GM23338 (cell line): ENCODE results near the gene CFAP251. TPM values are rescaled to one million over a fixed set of nuclear protein-coding genes. Genes with fewer than 3 reads are reported as not detected.

Experiments used
- ATAC-seq: fragments of 200-7000 bp; cut with Tn5 transposase; 3 replicates; pipeline ENCODE4 v1.9.1; 2020
- DNase-seq: peaks from one replicate; pipeline ENCODE4 v3.0.0-alpha.2; 2015; ENCODE audit warnings: low spot score
- H2AFZ ChIP-seq: fragments of 200-600 bp; sonication (generic); 2 replicates; pipeline ENCODE4 v1.8.0; 2016; ENCODE audit warnings: antibody characterized with exemption, mild to moderate bottlenecking, moderate library complexity
- H3F3A ChIP-seq: fragments of 200-600 bp; sonication (generic); replicated peaks from 2 replicates; pipeline ENCODE4 v1.8.0; 2017; ENCODE audit warnings: antibody characterized with exemption, mixed run types, low read depth
- H3K27ac ChIP-seq: fragments of 200-600 bp; sonication (generic); 2 replicates; pipeline ENCODE4 v1.6.1; 2016; ENCODE audit warnings: low read depth
- H3K27me3 ChIP-seq: fragments of 200-600 bp; sonication (generic); 2 replicates; pipeline ENCODE4 v1.8.0; 2016; ENCODE audit warnings: mild to moderate bottlenecking, mixed run types, moderate library complexity; ENCODE audit not compliant: insufficient read depth
- H3K36me3 ChIP-seq: fragments of 200-600 bp; sonication (generic); 2 replicates; pipeline ENCODE4 v1.8.0; 2016; ENCODE audit warnings: mild to moderate bottlenecking; ENCODE audit not compliant: insufficient read depth
- H3K4me1 ChIP-seq: fragments of 200-600 bp; sonication (generic); 2 replicates; pipeline ENCODE4 v1.8.0; 2016; ENCODE audit warnings: mild to moderate bottlenecking, moderate library complexity; ENCODE audit not compliant: insufficient read depth
- H3K4me2 ChIP-seq: fragments of 200-600 bp; sonication (generic); 2 replicates; pipeline ENCODE4 v1.7.1; 2017; ENCODE audit warnings: mixed run types
- H3K4me3 ChIP-seq: fragments of 200-600 bp; sonication (generic); 2 replicates; pipeline ENCODE4 v1.6.1; 2016; ENCODE audit warnings: mixed run types
- H3K79me2 ChIP-seq: fragments of 200-600 bp; sonication (generic); replicated peaks from 2 replicates; pipeline ENCODE4 v1.8.0; 2017; ENCODE audit warnings: mild to moderate bottlenecking; ENCODE audit not compliant: insufficient read depth
- H3K9me2 ChIP-seq: fragments of 200-600 bp; sonication (generic); 2 replicates; pipeline ENCODE4 v1.8.0; 2017; ENCODE audit not compliant: insufficient read depth
- H4K20me1 ChIP-seq: fragments of 200-600 bp; sonication (generic); replicated peaks from 2 replicates; pipeline ENCODE4 v1.8.0; 2017; ENCODE audit warnings: mild to moderate bottlenecking; ENCODE audit not compliant: insufficient read depth
- H3K27ac Mint-ChIP-seq: 2 replicates; pipeline ENCODE4 v1.8.0; 2020; ENCODE audit warnings: inconsistent platforms, mild to moderate bottlenecking, moderate library complexity, mixed read lengths
- H3K27me3 Mint-ChIP-seq: 3 replicates; pipeline ENCODE4 v1.8.0; 2022; ENCODE audit warnings: low read depth, mild to moderate bottlenecking, moderate library complexity, mixed read lengths, inconsistent platforms; ENCODE audit not compliant: insufficient read depth, poor library complexity
- H3K36me3 Mint-ChIP-seq: 3 replicates; pipeline ENCODE4 v1.8.0; 2021; ENCODE audit warnings: low read depth, mild to moderate bottlenecking, inconsistent platforms, moderate library complexity, mixed read lengths
- H3K4me1 Mint-ChIP-seq: 3 replicates; pipeline ENCODE4 v1.8.0; 2020; ENCODE audit warnings: mild to moderate bottlenecking, inconsistent platforms, mixed read lengths
- H3K4me3 Mint-ChIP-seq: 3 replicates; pipeline ENCODE4 v1.8.0; 2021; ENCODE audit warnings: moderate library complexity, mild to moderate bottlenecking, inconsistent platforms, mixed read lengths
- H3K9me3 Mint-ChIP-seq: 3 replicates; pipeline ENCODE4 v1.8.0; 2020; ENCODE audit warnings: moderate library complexity, mild to moderate bottlenecking, inconsistent platforms, mixed read lengths
- CTCF ChIP-seq, 2 experiments: fragments of 200-600 bp in 1 of 2; sonication (generic) in 1 of 2; conservative IDR thresholded peaks; 2 replicates each; pipeline versions ENCODE4 v1.5.1 to v1.6.1; 2016 to 2017; ENCODE audit warnings: antibody characterized with exemption in 2 of 2, low read depth in 2 of 2, mild to moderate bottlenecking in 2 of 2, moderate library complexity in 1 of 2
- ETS1 ChIP-seq: IDR thresholded peaks from 2 replicates; pipeline ENCODE4 v1.6.1; 2016; ENCODE audit warnings: antibody characterized with exemption
- EZH2 ChIP-seq: fragments of 200-600 bp; sonication (generic); IDR thresholded peaks from one replicate; pipeline ENCODE4 v1.8.0; 2017; ENCODE audit warnings: antibody characterized with exemption, mild to moderate bottlenecking, low read depth; ENCODE audit not compliant: unreplicated experiment
- EZH2phosphoT487 ChIP-seq: fragments of 200-600 bp; sonication (generic); IDR thresholded peaks from one replicate; pipeline ENCODE4 v1.8.1; 2018; ENCODE audit warnings: antibody characterized with exemption; ENCODE audit not compliant: unreplicated experiment
- NANOG ChIP-seq: IDR thresholded peaks from 2 replicates; pipeline ENCODE4 v1.6.1; 2016; ENCODE audit warnings: antibody characterized with exemption, borderline replicate concordance
- POLR2AphosphoS5 ChIP-seq: IDR thresholded peaks from 2 replicates; pipeline ENCODE4 v1.6.1; 2016; ENCODE audit warnings: antibody characterized with exemption, low read depth
- REST ChIP-seq: IDR thresholded peaks from one replicate; pipeline ENCODE4 v1.6.1; 2018; ENCODE audit warnings: antibody characterized with exemption; ENCODE audit not compliant: unreplicated experiment
- STAT1 ChIP-seq: IDR thresholded peaks from one replicate; pipeline ENCODE4 v1.6.1; 2016; ENCODE audit warnings: antibody characterized with exemption; ENCODE audit not compliant: unreplicated experiment
- polyA plus RNA-seq: library from polyadenylated mRNA; unstranded; fragments of >200 nt; fragmentation: Nextera tagmentation; extraction: Ambion mirVana; gene quantifications from 2 replicates; pipeline ENCODE4 v1.2.1, GENCODE V29; 2016
- total RNA-seq: library from RNA; depleted of rRNA; stranded (reverse); fragments of >200 nt; shearing (Covaris generic); gene quantifications from 2 replicates; pipeline ENCODE4 v1.2.3, GENCODE V29; 2014

CFAP251 gene
- total and polyA plus RNA-seq, 2 experiments from 2014 or later, result 1.4 to 2.5 TPM

GRCh38 chr12:121980892-121981272 lies 62.5 kb downstream of the CFAP251 start:
- Histone ChIP-seq H2AFZ (peak overlapping the region; percentile 66), H4K20me1 (no peaks in the 10 kb centered on the region), H3K4me2 (no peak overlapping the region), H3K36me3 (no peaks in the 10 kb centered on the region), H3K27ac (no peak overlapping the region), H3K9me2 (no peaks in the 10 kb centered on the region), H3F3A (no peaks in the 10 kb centered on the region), H3K4me3 (no peak overlapping the region), H3K4me1 (no peaks in the 10 kb centered on the region), H3K27me3 (no peaks in the 10 kb centered on the region), H3K79me2 (no peaks in the 10 kb centered on the region)
- TF ChIP-seq NANOG, result no peak
- no peak for TF ChIP-seq EZH2
- no peak for TF ChIP-seq EZH2phosphoT487
- no peak for TF ChIP-seq CTCF (conservative IDR thresholded peaks at IDR 0.05; ENCODE audit: low read depth in 2 of 2)
- DNase-seq (no peak), ATAC-seq (peak; percentile 44; the same call in 2 of the 3 replicates)
- Mint-ChIP-seq H3K27ac (no peak overlapping the region), H3K4me1 (peaks cover 9% of the 10 kb centered on the region), H3K27me3 (peaks cover 3% of the 10 kb centered on the region), H3K36me3 (no peaks in the 10 kb centered on the region), H3K4me3 (no peak overlapping the region), H3K9me3 (no peaks in the 10 kb centered on the region)

GRCh38 chr12:121981456-121981855 lies 63.1 kb downstream of the CFAP251 start:
- DNase-seq, result no peak
- Mint-ChIP-seq H3K4me3 (no peak overlapping the region), H3K27ac (no peak overlapping the region)
- TF ChIP-seq STAT1, result no peak
- TF ChIP-seq CTCF (conservative IDR thresholded peaks at IDR 0.05; ENCODE audit: low read depth in 2 of 2), result no peak
- TF ChIP-seq NANOG, result no peak
- no peak for TF ChIP-seq EZH2
- TF ChIP-seq REST, result no peak
- no peak for TF ChIP-seq POLR2AphosphoS5
- TF ChIP-seq ETS1, result no peak
- no peak for TF ChIP-seq EZH2phosphoT487

More at GRCh38 chr12:121981456-121981855, 63.1 kb downstream of the CFAP251 start:
- Histone ChIP-seq H3K4me1 (no peaks in the 10 kb centered on the region), H3K27me3 (no peaks in the 10 kb centered on the region), H3K9me2 (no peaks in the 10 kb centered on the region), H3K4me2 (no peak overlapping the region), H3K4me3 (no peak overlapping the region), H3F3A (no peaks in the 10 kb centered on the region), H4K20me1 (no peaks in the 10 kb centered on the region), H3K36me3 (no peaks in the 10 kb centered on the region), H2AFZ (no peak overlapping the region), H3K79me2 (no peaks in the 10 kb centered on the region), H3K27ac (no peak overlapping the region)
- Mint-ChIP-seq H3K4me1 (peaks cover 9% of the 10 kb centered on the region), H3K9me3 (no peaks in the 10 kb centered on the region), H3K27me3 (peaks cover 3% of the 10 kb centered on the region), H3K36me3 (no peaks in the 10 kb centered on the region)
- no peak for ATAC-seq
